NCI-H526 treated with DMSO at 0.1 percent for 48 hours (cell line): ENCODE results near the gene NME3.
"Not testable (repeated sequence)": the region's sequence is repeated elsewhere in the genome, so short reads cannot be mapped to it uniquely, and the experiment has no call there.

ENCODE experiments used
- DNase-seq: peaks from one replicate; lab custom pipeline; 2025; lab: John Stamatoyannopoulos, UW

Gene NME3

GRCh38 chr16:1747934-1748333, 23.4 kb downstream of the NME3 start:
- DNase-seq, result no peak

- DNase-seq, result no peak
These were observed 24.6 kb downstream of the NME3 start for GRCh38 chr16:1746693-1747195.

GRCh38 chr16:1745900-1746692, 25.2 kb downstream of the NME3 start:
- DNase-seq, result no peak

- DNase-seq, result no peak
These were observed 26.0 kb downstream of the NME3 start for GRCh38 chr16:1745181-1745899.

GRCh38 chr16:1744338-1744840, 27.0 kb downstream of the NME3 start:
- DNase-seq, result no peak

GRCh38 chr16:1743376-1744337, 27.7 kb downstream of the NME3 start:
- no peak for DNase-seq

- DNase-seq, result no peak
These were observed 29.7 kb downstream of the NME3 start for GRCh38 chr16:1741553-1742165.

- DNase-seq, result no peak
These were observed 30.4 kb downstream of the NME3 start for GRCh38 chr16:1740781-1741490.

GRCh38 chr16:1740234-1740633, 31.1 kb downstream of the NME3 start:
- no peak for DNase-seq

- DNase-seq, result no peak
These were observed 36.5 kb downstream of the NME3 start for GRCh38 chr16:1734816-1735215.

- DNase-seq, result no peak
These were observed 37.2 kb downstream of the NME3 start for GRCh38 chr16:1734123-1734522.

GRCh38 chr16:1732551-1732987, 38.8 kb downstream of the NME3 start:
- not testable (repeated sequence) for DNase-seq

GRCh38 chr16:1732071-1732470, 39.3 kb downstream of the NME3 start:
- no peak for DNase-seq

- DNase-seq, result no peak
These were observed 39.7 kb downstream of the NME3 start for GRCh38 chr16:1731603-1732002.

- no peak for DNase-seq
These were observed 40.3 kb downstream of the NME3 start for GRCh38 chr16:1731073-1731472.

- no peak for DNase-seq
These were observed 41.9 kb downstream of the NME3 start for GRCh38 chr16:1729445-1729844.

- DNase-seq, result no peak
These were observed 42.3 kb downstream of the NME3 start for GRCh38 chr16:1729026-1729425.

GRCh38 chr16:1727651-1728624, 43.4 kb downstream of the NME3 start:
- DNase-seq, result no peak

GRCh38 chr16:1726661-1727502, 44.5 kb downstream of the NME3 start:
- no peak for DNase-seq
